Measurements from ENCODE around the gene SPAG16. TPM values are rescaled to one million over a fixed set of nuclear protein-coding genes. Genes with fewer than 3 reads are reported as not detected.

Gene SPAG16
- total RNA-seq, 1 experiment from 2014 or later, result 17.3 TPM

DNA sequence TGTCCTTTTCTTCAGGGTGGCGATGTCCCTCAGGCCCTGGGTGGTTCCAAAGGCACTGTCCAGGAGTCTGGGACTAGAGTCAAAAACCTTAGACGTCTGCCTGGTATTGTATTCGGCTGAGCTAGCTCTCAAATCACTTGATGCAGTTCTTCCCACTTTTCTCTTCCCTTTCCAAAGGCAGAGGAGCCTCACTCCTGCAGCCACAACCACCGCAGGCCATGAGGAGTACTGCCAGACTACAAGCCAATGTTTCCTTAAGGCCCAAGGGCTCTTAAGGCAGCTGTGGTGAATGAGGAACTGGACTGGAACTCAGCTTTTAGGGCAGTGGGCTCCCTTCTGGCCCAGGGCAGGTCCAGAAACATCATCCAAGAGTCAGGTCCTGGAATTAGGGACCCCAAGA, 360.7 kb downstream of the SPAG16 start:
- Histone ChIP-seq H3K4ac (ENCODE audit: low read depth, low read length) (no peak overlapping the region), H4K20me1 (ENCODE audit: control insufficient read depth, insufficient read depth, insufficient read length) (no peaks in the 10 kb centered on the region), H3K4me1 (ENCODE audit: insufficient read depth, low read length) (no peaks in the 10 kb centered on the region), H4K91ac (ENCODE audit: insufficient read length, low read depth, low read length) (no peak overlapping the region), H2AK5ac (ENCODE audit: insufficient read length, low read length) (no peak overlapping the region), H2BK20ac (ENCODE audit: low read depth, low read length, poor library complexity, severe bottlenecking) (no peak overlapping the region), H3K23ac (ENCODE audit: insufficient read length, low read depth, low read length) (no peak overlapping the region), H3K14ac (ENCODE audit: insufficient read depth, low read length) (no peak overlapping the region), H3K27me3 (ENCODE audit: insufficient read depth, low read length) (no peaks in the 10 kb centered on the region), H2BK120ac (ENCODE audit: low read depth, low read length, poor library complexity, severe bottlenecking) (no peak overlapping the region), H3K9me3 (ENCODE audit: control insufficient read depth, low read depth, low read length) (no peaks in the 10 kb centered on the region), H3K23me2 (ENCODE audit: insufficient read length, low read depth, low read length, poor library complexity, severe bottlenecking) (no peaks in the 10 kb centered on the region), H3K56ac (ENCODE audit: insufficient read length, low read depth, low read length) (no peak overlapping the region), H3K79me2 (ENCODE audit: insufficient read depth, low read length) (no peaks in the 10 kb centered on the region), H3K4me2 (ENCODE audit: insufficient read depth, insufficient read length, low read length) (no peak overlapping the region), H4K8ac (replicated peaks; ENCODE audit: insufficient read length, low read depth, low read length) (no peak overlapping the region), H3K79me1 (ENCODE audit: insufficient read depth, low read depth, low read length, poor library complexity, severe bottlenecking) (no peaks in the 10 kb centered on the region), H4K5ac (ENCODE audit: insufficient read length, low read depth, low read length) (no peak overlapping the region), H2BK15ac (ENCODE audit: low read depth, low read length) (no peak overlapping the region), H2BK12ac (ENCODE audit: insufficient read length, low read depth, low read length) (no peak overlapping the region), H3K27ac (ENCODE audit: insufficient read length, low read depth, low read length) (no peak overlapping the region), H3T11ph (ENCODE audit: low read length) (no peak overlapping the region), H3K9ac (ENCODE audit: extremely low read depth, insufficient read length, low read length) (no peak overlapping the region), H3K18ac (ENCODE audit: insufficient read length, low read depth, low read length) (no peak overlapping the region), H2AFZ (ENCODE audit: low read length) (no peak overlapping the region), H2BK5ac (ENCODE audit: insufficient read length, low read length) (no peak overlapping the region)
- H3K27ac Mint-ChIP-seq, result no peak overlapping the region
- H3K4me3 Mint-ChIP-seq, result no peak overlapping the region
- H3K36me3 Mint-ChIP-seq (ENCODE audit: insufficient read depth in 1 of 3, low read depth in 3 of 3), result peaks cover 0 to 2% (median 0%) of the 10 kb centered on the region in 3 experiments; a peak in 1 of 7 replicates
- no CpG with 5 or more reads among the region's 4 CpGs for WGBS (ENCODE audit: extremely low coverage, insufficient read length, low lambda C conversion rate)
- H3K4me1 Mint-ChIP-seq, result peaks cover 2 to 4% of the 10 kb centered on the region in 2 experiments; a peak in 2 of 4 replicates
- H3K9me3 Mint-ChIP-seq, result no peaks in the 10 kb centered on the region; a peak in 2 of 5 replicates
- DNase-seq, result no peak
- no peaks in the 10 kb centered on the region for H3K27me3 Mint-ChIP-seq (ENCODE audit: low read depth)
- TF ChIP-seq, protein P1, sequence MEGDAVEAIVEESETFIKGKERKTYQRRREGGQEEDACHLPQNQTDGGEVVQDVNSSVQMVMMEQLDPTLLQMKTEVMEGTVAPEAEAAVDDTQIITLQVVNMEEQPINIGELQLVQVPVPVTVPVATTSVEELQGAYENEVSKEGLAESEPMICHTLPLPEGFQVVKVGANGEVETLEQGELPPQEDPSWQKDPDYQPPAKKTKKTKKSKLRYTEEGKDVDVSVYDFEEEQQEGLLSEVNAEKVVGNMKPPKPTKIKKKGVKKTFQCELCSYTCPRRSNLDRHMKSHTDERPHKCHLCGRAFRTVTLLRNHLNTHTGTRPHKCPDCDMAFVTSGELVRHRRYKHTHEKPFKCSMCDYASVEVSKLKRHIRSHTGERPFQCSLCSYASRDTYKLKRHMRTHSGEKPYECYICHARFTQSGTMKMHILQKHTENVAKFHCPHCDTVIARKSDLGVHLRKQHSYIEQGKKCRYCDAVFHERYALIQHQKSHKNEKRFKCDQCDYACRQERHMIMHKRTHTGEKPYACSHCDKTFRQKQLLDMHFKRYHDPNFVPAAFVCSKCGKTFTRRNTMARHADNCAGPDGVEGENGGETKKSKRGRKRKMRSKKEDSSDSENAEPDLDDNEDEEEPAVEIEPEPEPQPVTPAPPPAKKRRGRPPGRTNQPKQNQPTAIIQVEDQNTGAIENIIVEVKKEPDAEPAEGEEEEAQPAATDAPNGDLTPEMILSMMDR (conservative IDR thresholded peaks at IDR 0.05), result no peak

All from H9 (cell line).